Body of pancreas (tissue), 4 donors: Measurements from ENCODE around the gene GALNTL6.

ENCODE experiments used
- POLR2A ChIP-seq, 3 donors: fragments of 450-650 bp; IDR thresholded peaks; one replicate each; pipeline ENCODE4 v1.6.1; 2016; ENCODE audit warnings: antibody characterized with exemption in 3 of 3, mild to moderate bottlenecking in 2 of 3
- TF ChIP-seq, protein P1 (sequence below), 7 experiments: fragments of 450-650 bp in 4 of 7; fragments of 200-600 bp in 3 of 7; sonication (generic) in 3 of 7; IDR thresholded peaks; one replicate each; pipeline ENCODE4 v1.5.1; 2016 to 2019; ENCODE audit warnings: antibody characterized with exemption in 7 of 7

DNA sequence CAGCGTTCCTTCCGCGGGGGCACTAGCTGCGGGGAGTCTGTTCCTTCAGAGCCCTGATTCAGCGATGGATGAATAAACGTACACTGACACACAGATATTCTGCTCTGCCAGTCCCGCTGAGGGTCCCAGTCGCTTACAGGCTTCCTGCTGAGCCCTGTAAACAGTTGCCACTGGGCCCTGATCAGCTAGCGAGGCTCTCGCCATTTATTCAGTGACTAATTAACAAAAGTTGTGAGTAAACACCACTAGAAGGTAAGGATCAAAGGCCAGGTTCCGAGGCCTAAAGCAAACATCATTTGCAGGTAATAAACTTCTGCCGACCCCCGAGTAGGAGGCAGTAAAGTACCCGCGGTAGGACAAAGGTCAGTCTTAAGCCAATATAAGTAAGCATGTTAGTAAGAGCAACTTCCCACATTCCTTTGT is 912.8 kb downstream of the GALNTL6 start:
- no peak for TF ChIP-seq POLR2A (IDR thresholded peaks at IDR 0.05)
- TF ChIP-seq, protein P1, sequence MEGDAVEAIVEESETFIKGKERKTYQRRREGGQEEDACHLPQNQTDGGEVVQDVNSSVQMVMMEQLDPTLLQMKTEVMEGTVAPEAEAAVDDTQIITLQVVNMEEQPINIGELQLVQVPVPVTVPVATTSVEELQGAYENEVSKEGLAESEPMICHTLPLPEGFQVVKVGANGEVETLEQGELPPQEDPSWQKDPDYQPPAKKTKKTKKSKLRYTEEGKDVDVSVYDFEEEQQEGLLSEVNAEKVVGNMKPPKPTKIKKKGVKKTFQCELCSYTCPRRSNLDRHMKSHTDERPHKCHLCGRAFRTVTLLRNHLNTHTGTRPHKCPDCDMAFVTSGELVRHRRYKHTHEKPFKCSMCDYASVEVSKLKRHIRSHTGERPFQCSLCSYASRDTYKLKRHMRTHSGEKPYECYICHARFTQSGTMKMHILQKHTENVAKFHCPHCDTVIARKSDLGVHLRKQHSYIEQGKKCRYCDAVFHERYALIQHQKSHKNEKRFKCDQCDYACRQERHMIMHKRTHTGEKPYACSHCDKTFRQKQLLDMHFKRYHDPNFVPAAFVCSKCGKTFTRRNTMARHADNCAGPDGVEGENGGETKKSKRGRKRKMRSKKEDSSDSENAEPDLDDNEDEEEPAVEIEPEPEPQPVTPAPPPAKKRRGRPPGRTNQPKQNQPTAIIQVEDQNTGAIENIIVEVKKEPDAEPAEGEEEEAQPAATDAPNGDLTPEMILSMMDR (IDR thresholded peaks at IDR 0.05) = no peak
